ENCODE results near the gene PRKCA. TPM values are rescaled to one million over a fixed set of nuclear protein-coding genes. Genes with fewer than 3 reads are reported as not detected.

Gene PRKCA
- total RNA-seq, 1 experiment from 2014 or later = 29.6 TPM

DNA sequence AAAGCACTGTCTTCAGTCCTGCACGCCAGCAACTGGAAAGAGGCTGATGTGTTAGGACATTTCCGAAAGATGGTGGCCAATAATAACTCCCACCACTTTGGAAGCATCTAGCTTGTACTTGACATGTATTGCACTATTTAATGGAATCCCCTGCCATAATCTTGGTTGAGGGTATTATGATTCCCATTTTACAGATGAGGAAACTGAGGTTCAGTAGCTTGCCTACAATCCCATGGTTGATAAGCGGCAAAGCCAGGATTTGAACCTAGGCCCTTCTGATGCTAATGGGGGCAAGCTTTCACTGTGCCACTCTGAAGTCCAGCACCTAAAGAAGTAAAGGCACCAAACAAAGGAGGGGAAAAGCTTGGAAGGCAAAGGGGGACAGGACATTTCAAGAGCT is 540.5 kb downstream of the PRKCA start:
- no peaks in the 10 kb centered on the region for H3K36me3 ChIP-seq (ENCODE audit: control insufficient read depth, insufficient read depth, low read length)
- ChIA-PET CTCF (interaction anchor here (1.9 kb wide), 1 partner anchor 133 kb away, joined by 7 read pairs; no protein-coding TSS in a partner anchor), POLR2A (no interaction called here)
- intact Hi-C loops (cut with micrococcal nuclease; ENCODE audit: unreplicated experiment) = no loop called here
- H3K4me1 Mint-ChIP-seq (ENCODE audit: low read depth, unreplicated experiment) = no peaks in the 10 kb centered on the region
- no peak for DNase-seq
- no peak overlapping the region for H3K27ac Mint-ChIP-seq (ENCODE audit: unreplicated experiment)
- H3K9me3 ChIP-seq = no peaks in the 10 kb centered on the region; the same call in 1 of the 2 replicates
- H3K4me3 ChIP-seq (ENCODE audit: low read depth, low read length) = no peak overlapping the region
- no peak overlapping the region for H3K4me3 Mint-ChIP-seq (ENCODE audit: unreplicated experiment)
- no peaks in the 10 kb centered on the region for H3K27me3 ChIP-seq (replicated peaks; ENCODE audit: control insufficient read depth, insufficient read depth, low read length)
- no peaks in the 10 kb centered on the region for H3K36me3 Mint-ChIP-seq (ENCODE audit: insufficient read depth, unreplicated experiment)
- TF ChIP-seq, protein P1, sequence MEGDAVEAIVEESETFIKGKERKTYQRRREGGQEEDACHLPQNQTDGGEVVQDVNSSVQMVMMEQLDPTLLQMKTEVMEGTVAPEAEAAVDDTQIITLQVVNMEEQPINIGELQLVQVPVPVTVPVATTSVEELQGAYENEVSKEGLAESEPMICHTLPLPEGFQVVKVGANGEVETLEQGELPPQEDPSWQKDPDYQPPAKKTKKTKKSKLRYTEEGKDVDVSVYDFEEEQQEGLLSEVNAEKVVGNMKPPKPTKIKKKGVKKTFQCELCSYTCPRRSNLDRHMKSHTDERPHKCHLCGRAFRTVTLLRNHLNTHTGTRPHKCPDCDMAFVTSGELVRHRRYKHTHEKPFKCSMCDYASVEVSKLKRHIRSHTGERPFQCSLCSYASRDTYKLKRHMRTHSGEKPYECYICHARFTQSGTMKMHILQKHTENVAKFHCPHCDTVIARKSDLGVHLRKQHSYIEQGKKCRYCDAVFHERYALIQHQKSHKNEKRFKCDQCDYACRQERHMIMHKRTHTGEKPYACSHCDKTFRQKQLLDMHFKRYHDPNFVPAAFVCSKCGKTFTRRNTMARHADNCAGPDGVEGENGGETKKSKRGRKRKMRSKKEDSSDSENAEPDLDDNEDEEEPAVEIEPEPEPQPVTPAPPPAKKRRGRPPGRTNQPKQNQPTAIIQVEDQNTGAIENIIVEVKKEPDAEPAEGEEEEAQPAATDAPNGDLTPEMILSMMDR (IDR thresholded peaks at IDR 0.05; ENCODE audit: insufficient read depth in 1 of 2, low read depth in 1 of 2, low read length in 1 of 2, severe bottlenecking in 1 of 2, unreplicated experiment in 1 of 2) = no peak
- H3K9me3 Mint-ChIP-seq (ENCODE audit: unreplicated experiment) = no peaks in the 10 kb centered on the region
- no TSS peak for BruUV-seq (replicated peaks)
- no peaks in the 10 kb centered on the region for H3K4me1 ChIP-seq
- peaks cover 12% of the 10 kb centered on the region for H3K27me3 Mint-ChIP-seq (ENCODE audit: insufficient read depth, unreplicated experiment)

DNA sequence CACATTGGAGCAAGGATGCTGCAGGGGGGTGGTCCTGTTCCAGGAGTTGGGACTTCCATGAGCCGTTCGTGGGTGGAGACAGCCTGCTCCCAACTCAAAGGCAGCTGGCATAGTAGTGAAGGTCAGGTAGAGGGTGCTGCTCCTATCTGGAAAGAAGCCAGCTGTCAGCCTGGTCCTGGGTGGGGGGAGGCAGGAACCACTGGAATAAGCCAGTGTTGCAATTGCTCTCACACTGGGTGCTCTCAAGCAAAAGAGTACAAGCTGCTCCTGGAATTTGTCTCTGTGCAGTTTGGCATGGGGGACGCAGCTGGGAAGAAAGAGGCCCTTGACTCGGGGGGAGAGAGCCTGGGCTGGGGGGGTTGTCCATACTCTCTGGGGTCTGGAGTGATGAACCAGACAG is 541.2 kb downstream of the PRKCA start:
- Histone ChIP-seq H3K4me3 (ENCODE audit: low read depth, low read length) (no peak overlapping the region), H3K9me3 (no peaks in the 10 kb centered on the region; the same call in 1 of the 2 replicates), H3K36me3 (ENCODE audit: control insufficient read depth, insufficient read depth, low read length) (no peaks in the 10 kb centered on the region), H3K4me1 (no peaks in the 10 kb centered on the region), H3K27me3 (replicated peaks; ENCODE audit: control insufficient read depth, insufficient read depth, low read length) (no peaks in the 10 kb centered on the region)
- TF ChIP-seq, protein P1 (IDR thresholded peaks at IDR 0.05; ENCODE audit: insufficient read depth in 1 of 2, low read depth in 1 of 2, low read length in 1 of 2, severe bottlenecking in 1 of 2, unreplicated experiment in 1 of 2) = no peak
- no peaks in the 10 kb centered on the region for H3K9me3 Mint-ChIP-seq (ENCODE audit: unreplicated experiment)
- H3K27me3 Mint-ChIP-seq (ENCODE audit: insufficient read depth, unreplicated experiment) = peaks cover 12% of the 10 kb centered on the region
- H3K27ac Mint-ChIP-seq (ENCODE audit: unreplicated experiment) = no peak overlapping the region
- H3K4me1 Mint-ChIP-seq (ENCODE audit: low read depth, unreplicated experiment) = no peaks in the 10 kb centered on the region
- ChIA-PET POLR2A (no interaction called here), CTCF (interaction anchor here (0.6 kb wide), 2 partner anchors 41 to 127 kb away, joined by 3 read pairs; no protein-coding TSS in a partner anchor)
- no peak for DNase-seq
- no peaks in the 10 kb centered on the region for H3K36me3 Mint-ChIP-seq (ENCODE audit: insufficient read depth, unreplicated experiment)
- intact Hi-C loops (cut with micrococcal nuclease; ENCODE audit: unreplicated experiment) = no loop called here
- no TSS peak for BruUV-seq (replicated peaks)
- no peak overlapping the region for H3K4me3 Mint-ChIP-seq (ENCODE audit: unreplicated experiment)

DNA sequence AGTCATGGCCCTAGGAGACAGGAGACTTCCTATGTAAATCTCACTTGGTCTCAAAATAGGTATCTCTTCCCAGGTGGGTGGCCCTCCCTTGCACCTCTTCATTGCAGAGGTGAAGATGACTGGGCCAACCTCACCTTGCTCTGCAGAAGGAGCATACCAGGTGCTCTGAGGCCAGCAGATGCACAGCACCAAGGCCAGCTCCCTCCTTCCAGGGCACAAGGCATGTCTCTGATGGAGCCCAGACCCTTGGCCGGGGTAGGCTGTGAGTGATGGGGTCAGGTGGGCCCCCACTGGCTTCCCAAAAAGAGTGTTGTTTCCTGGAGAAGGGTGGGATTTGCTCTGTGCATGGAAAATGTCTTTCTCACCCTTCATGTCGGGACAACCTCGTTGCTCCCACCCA is 545.3 kb downstream of the PRKCA start:
- Histone ChIP-seq H3K36me3 (ENCODE audit: control insufficient read depth, insufficient read depth, low read length) (no peaks in the 10 kb centered on the region), H3K4me3 (ENCODE audit: low read depth, low read length) (no peak overlapping the region), H3K4me1 (no peaks in the 10 kb centered on the region), H3K27me3 (replicated peaks; ENCODE audit: control insufficient read depth, insufficient read depth, low read length) (no peaks in the 10 kb centered on the region), H3K9me3 (no peaks in the 10 kb centered on the region; the same call in 1 of the 2 replicates)
- Mint-ChIP-seq H3K27me3 (ENCODE audit: insufficient read depth, unreplicated experiment) (peaks cover 8% of the 10 kb centered on the region), H3K9me3 (ENCODE audit: unreplicated experiment) (no peaks in the 10 kb centered on the region), H3K4me1 (ENCODE audit: low read depth, unreplicated experiment) (no peaks in the 10 kb centered on the region), H3K36me3 (ENCODE audit: insufficient read depth, unreplicated experiment) (no peaks in the 10 kb centered on the region), H3K4me3 (ENCODE audit: unreplicated experiment) (no peak overlapping the region), H3K27ac (ENCODE audit: unreplicated experiment) (no peak overlapping the region)
- BruUV-seq (replicated peaks) = no TSS peak
- DNase-seq = no peak
- intact Hi-C loops (cut with micrococcal nuclease; ENCODE audit: unreplicated experiment) = no loop called here
- CTCF ChIA-PET = no interaction called here
- TF ChIP-seq, protein P1 (IDR thresholded peaks at IDR 0.05; ENCODE audit: insufficient read depth in 1 of 2, low read depth in 1 of 2, low read length in 1 of 2, severe bottlenecking in 1 of 2, unreplicated experiment in 1 of 2) = no peak
- POLR2A ChIA-PET = no interaction called here

Measured in Caco-2 (cell line).